Mucosa of gallbladder (tissue), 1 donor: Measurements from ENCODE around the gene DYNLT2. TPM values are rescaled to one million over a fixed set of nuclear protein-coding genes. Genes with fewer than 3 reads are reported as not detected.

Source experiments
- DNase-seq: peaks from one replicate; pipeline ENCODE4 v3.0.0-alpha.2; 2020; ENCODE audit warnings: low spot score
- total RNA-seq: library from RNA; stranded (reverse); gene quantifications from one replicate; pipeline ENCODE4 v1.2.1, GENCODE V29; 2021
- donor health status: DM: no; HTN: no; CAD: no.

The DYNLT2 gene, protein sequence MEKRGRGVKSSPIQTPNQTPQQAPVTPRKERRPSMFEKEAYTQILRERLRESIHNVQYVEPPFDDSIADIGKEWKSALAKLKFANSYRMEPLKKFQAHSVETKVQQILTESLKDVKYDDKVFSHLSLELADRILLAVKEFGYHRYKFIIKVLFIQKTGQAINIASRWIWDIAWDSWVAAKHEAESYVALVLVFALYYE
- 1.5 TPM for total RNA-seq

DNA sequence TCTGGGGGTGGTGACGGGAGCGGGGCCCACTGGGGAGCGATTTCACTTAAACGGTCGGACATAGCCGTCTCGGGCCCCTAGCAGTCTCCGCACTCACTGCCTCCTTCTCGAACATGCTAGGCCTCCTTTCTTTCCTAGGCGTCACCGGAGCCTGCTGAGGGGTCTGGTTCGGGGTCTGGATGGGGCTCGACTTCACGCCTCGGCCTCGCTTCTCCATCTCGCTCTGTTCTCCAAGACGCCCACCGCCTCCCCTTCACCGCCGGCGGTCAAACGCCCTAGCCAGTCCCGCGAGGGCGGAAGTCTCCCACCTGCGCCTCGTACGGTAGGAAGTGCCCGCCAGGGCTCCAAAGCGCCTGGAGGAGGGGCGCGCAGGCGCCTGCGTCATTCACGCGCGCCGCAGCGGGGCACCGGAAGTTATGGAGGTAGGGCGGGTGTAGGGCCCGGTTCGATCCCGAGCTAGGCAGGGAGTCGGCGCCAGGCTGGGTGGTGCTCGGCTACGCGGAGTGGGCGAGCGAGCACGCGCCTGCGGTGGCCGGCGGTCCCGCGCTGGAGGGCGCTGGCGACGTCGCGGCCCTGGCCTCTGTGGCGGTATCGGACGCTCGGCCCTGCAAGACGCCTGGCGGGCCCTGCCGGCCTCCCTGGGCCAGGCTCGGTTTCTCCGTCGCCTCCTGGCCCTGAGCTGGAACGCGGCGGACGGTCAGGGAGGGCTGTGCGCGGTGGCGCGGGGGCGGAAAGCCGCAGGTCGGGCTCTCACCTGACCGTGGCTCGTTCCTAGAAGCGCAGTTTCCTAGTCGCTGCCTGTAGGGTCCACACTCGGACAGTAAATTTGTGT lies at the start of gene DYNLT2, which contains the start of gene ERMARD:
TSS of gene DYNLT2 (minus strand) at position 331 of the 832 bp plus-strand sequence. CDS start at position 217, 114 bp downstream.
TSS of gene ERMARD (plus strand) at position 381 of the 832 bp plus-strand sequence. CDS start at position 417, 36 bp downstream.
- peak; percentile 95 for DNase-seq

DNA sequence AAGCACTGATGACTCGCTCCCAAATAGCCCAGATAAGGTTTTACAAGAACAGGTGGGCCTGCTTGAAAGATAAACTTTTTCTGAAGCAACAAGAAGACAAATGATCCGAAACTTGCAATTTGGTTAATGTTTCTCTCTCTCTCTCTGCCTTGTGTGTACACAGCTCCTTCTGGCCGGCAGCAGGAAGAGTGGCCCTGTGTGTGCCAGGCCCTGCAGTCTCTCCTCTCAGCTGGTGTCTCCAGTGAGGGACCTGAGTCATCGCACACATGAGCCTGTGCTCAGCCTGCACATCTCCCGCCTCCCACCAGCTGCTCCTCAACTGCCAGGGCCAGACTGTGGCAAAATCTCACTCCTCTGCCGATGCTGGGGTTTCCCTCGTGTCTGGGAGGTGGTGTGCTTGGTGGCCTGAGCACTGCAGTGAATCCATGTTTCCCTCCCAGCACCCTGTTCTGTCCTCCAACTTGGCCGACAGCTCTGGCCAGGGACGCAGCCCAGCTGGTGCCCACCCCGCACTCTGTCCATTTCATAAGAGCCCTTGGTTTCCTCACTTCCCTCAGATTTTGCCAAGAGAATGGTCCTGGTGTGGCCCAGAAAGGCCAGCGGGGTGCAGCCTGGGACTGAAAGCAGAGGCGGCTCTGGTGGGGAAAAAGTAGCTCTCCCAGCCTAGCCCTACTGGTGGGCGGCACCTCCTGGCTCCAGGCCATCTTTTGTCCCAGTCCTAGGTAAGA lies 49.5 kb upstream of the DYNLT2 start:
- DNase-seq, result peak; percentile 66

DNA sequence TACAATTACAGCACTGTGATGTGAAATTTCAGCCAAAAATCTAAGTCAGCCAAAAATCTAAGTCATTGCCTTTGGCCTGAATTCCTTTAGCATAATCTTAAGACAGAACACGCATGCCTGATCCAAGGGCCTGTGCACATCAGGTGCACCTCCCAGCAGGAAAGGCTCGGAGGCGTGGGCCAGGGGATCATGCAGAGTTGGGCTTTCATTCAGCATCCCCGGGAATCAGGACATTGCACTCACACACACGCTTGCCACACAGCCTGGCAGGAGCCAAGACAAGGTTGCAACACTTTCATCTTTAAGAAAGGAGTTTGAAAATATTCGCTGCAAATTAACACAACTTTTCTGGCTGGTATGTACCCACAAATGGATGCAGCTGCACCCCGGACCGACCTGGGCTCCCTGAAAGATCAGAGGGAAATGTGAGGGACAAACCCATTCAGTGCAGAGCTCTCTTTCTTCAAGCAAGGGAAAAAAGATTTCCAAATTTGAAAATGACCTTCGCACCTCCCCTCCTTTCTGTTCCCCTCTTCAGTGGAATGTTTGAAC lies 48.8 kb upstream of the DYNLT2 start:
- no peak for DNase-seq

DNA sequence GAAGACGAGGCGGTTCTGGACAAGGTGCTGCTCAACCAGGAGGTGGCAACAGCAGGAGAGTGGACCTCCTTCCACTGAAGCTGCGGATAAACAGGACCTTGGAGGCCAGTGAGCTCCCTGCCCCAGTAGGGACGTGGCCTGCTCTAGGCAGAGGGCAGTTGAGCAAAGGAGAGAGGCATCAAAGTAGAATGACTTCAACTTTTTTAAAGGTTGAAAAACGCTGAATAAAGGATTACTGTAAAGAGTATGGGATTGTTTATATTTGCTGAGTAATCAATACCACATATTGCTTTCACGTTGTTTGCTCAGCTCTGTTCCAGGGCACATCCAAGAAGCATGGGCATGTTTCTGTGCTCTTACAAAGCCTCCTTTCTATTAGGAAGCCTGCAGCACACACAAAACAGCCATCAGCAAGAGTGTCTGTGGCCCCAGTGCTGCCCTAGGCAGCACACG lies 48.1 kb upstream of the DYNLT2 start:
- no peak for DNase-seq

DNA sequence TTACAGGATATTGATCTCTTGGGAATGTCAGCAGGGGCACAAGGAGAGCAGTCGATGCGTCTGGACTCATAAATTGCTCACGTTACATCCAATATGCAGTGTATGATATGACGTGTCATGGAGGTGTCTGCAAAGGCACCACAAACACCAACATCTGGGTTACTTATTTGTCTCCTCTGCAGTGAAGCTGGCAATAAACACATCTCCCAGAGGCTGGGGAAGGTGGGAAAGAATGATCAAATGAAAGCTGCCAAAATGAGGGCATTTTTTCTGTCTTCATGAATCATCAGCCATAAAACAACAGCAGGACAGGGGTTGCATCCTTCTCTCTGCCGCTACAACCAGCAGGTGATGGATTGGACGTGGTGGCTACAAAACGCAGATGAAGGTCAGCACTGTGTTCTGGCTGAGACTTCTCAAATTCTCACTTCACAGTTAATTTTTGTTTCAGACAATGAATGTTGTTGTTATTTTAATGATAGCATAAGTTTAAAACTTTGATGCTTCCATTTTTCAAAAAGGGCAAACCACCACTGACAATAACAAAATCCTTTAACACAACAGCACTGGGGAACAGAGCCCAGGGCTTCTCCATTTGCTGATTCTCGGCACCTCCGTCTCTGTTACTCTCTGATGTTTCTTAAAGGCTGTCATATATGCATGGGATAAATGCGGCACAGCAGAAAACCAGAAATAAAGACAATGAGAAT lies 47.5 kb upstream of the DYNLT2 start:
- no peak for DNase-seq

DNA sequence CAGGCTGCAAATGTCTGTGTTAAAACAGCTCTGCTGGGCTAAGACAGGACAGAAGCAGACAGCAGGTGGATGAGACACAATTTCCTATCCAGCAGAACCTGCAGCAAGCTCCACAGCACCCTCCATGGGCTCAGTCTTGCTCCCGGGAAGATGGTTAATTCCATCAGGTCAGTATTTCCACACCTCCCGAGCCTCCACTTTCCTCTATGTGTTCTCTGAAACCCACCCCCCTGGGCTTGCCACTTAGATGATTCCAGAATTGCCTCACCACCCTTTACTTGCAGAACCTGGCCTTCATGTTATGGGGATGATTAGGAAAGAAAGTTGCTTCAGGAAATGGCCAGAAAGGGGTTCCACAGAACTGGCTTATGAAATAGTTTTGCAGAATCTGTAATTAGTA lies 43.8 kb upstream of the DYNLT2 start:
- DNase-seq, result no peak

DNA sequence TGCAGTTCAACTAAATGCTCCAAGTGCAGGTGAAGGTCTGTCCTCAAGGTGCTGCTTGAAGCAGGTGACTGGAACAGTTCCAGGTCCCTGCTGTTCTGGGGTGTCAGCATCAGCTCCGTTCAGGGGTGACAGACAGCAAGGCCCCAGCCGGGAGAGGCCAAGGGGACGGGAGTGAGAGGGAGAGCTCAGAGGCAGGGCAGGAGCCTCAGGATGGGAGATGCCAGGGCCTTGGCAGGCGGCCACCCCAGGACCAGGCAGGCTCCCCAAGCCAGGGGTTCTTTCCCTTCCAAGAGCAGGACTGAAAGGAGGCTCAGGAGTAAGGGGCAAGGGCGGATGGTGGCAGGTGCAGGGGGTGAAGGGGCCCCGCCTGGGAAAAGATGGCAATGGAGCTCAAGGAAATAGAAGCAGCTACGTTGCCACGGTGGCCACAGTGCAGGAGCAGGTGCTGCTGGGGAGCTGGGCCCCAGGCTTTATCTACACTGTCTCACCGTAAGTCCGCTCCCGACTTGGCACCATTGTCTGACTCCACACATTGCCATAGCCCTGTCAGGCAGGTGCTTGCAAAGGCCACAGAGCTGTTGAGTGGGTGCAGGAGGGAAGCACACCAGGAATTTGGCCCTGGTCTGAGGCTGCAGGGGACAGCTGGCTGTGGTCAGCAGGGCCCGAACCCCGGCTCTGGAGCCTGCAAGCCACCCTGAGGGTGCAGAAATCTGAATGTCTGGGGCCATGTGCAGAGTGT lies 43.1 kb upstream of the DYNLT2 start:
- no peak for DNase-seq

DNA sequence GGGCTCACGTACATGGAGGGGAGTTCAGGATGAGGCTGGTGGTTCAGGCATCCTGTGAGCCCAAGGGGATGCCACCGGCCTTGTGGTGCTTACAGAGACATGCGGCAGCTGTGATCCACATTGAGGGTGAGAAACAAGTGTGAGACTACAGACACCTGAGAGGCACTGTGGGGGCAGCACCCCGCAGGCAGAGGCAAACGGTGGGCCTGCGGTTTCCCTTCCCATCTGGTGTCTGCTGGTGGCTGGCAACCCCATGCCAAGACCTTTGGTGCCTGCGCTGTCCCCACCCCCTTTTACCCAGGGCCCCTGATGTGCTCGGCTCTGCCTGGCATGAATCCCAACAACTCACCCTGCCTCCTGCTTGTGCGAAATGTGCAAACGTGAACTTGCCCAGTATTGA lies 42.0 kb upstream of the DYNLT2 start:
- DNase-seq, result no peak

DNA sequence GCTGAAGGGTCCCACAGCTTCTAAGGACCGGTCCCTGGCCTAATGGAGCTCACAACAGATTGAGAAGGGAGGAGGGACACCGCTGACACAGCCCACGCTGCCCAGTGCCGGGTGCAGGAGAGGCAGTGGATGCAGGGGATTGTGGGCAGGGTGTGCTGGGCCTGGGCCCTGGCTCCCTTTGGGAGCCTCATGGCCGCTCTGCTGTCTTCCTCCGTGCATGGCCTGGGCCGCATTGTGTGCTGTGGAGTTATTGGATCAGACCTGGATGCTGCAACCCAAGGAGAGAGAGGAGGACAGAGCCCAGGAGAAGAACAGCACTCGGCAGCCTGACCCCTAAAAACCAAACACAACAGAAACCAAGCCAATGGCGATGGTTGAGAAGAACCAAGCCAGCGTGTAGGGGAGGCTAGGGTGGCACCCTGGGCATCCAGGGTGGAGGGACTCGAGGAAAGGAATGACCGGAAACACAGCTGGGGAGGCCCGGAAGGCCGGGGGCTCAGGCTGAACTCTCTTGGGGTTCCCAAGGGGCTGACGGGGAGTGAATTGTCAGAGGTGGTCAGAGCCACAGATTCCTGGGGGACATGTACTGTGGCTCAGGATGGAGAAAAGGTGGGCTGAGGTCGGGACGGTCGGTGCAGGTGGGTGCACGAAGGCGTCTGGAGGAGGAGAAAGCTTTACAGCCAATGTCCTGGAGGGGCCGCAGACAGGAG lies 41.1 kb upstream of the DYNLT2 start:
- no peak for DNase-seq

DNA sequence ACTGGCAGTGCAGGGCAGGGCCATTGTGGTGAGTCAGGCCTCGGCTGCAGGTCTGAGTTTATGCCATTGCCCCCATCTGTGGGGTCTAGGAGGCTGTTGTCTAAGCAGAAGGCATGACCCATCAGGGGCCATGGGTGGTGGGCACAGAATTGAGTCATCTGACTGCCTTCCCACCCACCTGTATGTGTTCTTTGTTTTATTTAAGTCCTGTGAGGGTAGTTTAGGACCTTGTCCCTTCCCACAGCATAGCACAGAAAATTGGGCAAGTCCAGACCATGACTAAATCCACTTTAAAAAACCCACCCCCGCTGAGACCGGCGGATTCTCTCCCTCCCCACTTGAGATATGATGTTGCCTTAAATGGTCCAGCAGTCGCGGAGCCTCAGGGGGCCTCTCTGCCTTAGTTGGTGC lies 40.4 kb upstream of the DYNLT2 start:
- DNase-seq, result peak; percentile 8

DNA sequence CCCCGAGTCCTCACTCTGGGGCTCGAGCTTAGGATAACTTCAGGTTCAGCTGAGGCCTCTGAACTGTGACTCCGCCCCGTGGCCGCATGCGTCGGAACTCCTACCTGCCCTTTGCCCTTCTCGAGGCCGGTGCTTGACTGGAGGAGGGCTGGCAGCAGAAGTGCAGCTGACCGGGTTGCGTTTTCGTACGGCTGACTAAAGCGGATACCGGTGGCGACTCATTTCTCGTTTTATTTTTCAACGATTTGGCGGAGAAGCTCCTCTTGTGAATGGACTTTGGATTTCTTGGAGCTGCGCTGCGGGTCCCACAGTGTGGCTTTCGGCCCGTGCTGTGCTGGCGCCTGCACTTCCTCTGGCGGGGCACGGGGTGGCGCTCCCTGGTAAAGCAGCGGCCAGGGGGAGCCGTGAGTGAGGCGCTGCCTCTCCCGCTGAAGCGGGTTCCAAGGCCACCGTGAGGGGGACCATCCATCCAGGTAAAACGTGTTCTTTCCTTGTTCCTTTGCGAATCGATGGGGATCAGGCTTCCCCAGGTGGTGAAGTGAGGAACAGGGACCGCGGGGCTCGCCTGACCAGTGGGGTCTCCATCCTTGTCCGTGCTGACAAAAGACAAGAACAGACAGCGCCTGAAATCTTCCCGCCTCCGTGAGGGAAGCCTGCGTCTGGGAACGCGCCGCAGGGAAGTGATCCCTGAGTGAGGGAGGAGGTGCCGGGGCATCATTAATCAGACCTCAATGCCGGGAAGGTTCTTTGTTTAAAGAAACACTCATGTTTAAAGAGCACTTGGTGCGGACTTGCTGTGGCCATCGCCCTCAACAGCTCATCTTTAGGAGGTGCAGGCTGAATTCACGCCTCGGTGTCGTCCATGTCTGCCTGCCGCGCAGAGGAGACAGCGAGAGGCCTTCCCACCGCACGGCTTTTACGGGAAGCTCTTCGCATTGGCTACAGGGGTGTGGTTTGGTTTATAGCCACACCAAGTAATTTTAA lies 38.9 kb upstream of the DYNLT2 start:
- DNase-seq, result peak; percentile 74

DNA sequence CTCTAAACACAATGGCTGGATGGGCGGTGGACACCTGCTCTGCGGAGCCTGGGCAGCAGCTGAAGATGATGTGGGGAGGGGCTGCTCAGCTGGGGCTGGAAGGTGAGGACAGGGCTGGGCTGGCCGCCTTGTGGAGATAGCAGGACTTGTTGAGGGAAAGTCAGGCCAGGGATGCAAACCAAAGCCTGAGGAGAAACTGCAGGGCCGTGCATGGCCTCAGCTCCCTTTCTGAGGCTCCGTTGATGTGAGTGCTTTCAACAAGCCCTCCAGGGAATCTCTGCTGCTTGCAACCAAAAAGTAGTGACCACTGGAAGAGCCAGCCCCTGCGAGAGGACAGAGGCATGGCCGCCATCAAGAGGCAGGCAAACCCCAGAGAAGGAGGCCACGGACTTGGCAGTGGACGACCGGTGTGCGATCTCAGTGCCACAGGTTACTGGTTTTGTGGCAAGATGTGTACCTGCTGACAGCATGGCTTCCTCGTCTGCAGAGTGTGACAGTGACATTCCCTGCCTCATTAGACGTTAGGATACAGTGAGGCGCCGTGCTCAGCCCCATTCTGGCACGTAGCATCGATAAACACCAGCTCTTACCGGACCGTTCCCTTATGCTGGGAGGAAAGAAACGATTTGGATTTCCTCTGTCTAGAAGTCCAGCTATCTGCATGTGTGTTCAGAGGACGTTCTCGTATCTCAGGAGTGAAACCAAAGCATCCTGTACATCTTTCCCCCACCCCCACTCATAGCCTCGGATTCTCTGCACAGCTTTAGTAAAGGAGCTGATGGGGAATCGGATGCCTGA lies 38.0 kb upstream of the DYNLT2 start:
- DNase-seq, result no peak

DNA sequence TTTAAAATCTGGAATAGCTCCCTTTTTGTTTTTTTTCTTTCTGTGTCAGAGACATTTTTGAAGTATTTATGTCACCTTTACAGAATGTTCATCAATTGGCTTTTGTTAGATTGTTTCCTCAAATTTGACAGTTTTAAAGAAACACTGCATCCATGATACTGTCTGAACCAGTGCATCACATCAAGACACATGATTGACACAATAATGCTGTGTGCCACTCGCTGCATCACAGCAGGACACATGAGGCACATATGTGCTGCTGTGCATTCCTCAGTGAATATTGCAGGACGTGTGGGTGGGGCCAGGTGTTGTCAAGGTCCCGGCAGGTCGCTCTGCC lies 37.4 kb upstream of the DYNLT2 start:
- no peak for DNase-seq

DNA sequence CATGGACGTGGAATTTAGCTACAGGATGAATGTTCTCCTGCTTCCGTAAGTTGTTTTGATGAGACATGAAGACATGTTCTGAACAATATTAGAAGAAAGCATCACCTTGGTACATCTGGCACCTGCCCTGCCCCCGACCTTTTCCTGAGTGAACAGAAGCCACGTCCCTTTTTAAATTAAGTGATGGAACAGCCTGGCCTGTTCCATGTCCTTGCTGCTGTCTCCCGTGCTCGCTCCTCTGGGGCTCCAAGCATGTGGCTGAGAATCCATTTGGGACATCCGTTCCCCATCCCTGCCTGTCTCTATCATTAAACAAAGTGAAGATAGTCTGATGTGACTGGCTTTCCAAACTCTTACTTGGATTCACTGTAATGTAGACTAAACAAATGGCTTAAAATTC lies 36.4 kb upstream of the DYNLT2 start:
- no peak for DNase-seq

DNA sequence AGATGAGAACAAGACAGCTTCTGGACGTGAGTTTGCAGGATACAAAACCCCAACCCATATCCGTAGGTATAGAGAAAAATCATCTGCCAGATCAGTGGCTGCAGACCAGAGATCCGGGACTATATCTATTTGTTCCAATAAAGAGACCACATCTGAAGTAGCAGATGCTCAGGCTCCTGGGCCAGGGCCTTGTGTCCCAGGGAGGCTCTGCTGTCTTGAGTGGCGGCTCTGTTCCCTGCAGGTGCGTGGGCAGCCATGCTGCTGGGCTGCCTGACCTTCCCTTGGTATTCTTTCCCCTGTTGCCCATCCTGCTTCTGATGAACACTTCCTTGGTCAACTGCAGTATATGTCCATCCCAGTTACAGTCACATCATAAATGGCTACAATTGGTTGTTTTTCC lies 35.0 kb upstream of the DYNLT2 start:
- no peak for DNase-seq

DNA sequence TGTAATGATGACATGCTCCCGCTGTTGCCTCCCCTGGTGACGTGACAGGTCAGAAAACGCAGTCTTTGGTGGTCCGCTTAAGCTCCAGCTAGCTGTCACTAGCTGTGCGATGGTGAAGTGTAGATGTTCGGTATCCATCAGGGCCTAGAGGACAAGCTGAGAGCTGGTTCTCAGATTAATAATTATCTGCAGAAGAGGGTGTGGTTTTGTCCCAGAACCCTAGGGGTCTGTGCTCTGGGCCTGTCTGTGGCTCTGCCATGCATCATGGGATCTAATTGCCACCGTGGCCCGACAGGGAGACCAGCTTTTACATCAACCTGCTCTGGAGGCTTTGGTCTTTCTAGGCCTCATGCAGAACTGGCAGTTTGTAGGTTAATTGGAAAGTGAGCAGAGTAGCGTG lies 34.2 kb upstream of the DYNLT2 start:
- no peak for DNase-seq

DNA sequence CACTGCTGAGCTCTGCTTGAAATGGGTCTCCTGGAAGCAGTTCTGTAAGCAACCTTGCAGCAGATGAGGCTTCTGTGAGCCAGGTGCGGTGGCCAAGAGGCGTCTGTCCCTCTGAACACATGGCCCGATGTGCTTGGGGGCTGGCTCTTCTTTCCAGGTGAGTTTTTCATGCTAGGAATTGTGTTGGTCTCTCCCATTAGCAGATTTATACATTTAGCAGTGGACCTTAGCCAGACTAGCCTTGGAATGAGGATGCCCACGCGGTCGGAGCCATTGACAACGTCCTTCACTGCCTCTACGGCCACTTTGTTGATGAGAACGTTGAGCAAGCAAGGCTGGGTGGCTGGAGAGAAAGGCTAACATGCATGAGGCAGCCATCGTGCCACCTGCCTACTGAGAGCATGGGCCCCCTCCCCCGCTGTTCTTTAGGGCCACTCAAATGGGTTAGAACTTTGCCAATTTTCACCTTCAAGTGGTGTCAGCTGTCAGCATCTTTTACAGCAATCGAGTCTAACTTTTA lies 33.5 kb upstream of the DYNLT2 start:
- DNase-seq, result no peak
